Stimulated activated CD4-positive, alpha-beta T cell treated with anti-CD3 and anti-CD28 coated beads, Interleukin-4, amount 100 ng/mL, for 48 hours (primary cell): ENCODE results near the gene SCYL3.
"Not testable (repeated sequence)": the region's sequence is repeated elsewhere in the genome, so short reads cannot be mapped to it uniquely, and the experiment has no call there.

Experiments used
- DNase-seq, 2 donors: peaks; one replicate each; pipeline ENCODE4 v3.0.0-alpha.2; 2020; ENCODE audit warnings: low read depth in 2 of 2

The SCYL3 gene, protein sequence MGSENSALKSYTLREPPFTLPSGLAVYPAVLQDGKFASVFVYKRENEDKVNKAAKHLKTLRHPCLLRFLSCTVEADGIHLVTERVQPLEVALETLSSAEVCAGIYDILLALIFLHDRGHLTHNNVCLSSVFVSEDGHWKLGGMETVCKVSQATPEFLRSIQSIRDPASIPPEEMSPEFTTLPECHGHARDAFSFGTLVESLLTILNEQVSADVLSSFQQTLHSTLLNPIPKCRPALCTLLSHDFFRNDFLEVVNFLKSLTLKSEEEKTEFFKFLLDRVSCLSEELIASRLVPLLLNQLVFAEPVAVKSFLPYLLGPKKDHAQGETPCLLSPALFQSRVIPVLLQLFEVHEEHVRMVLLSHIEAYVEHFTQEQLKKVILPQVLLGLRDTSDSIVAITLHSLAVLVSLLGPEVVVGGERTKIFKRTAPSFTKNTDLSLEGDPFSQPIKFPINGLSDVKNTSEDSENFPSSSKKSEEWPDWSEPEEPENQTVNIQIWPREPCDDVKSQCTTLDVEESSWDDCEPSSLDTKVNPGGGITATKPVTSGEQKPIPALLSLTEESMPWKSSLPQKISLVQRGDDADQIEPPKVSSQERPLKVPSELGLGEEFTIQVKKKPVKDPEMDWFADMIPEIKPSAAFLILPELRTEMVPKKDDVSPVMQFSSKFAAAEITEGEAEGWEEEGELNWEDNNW

DNA sequence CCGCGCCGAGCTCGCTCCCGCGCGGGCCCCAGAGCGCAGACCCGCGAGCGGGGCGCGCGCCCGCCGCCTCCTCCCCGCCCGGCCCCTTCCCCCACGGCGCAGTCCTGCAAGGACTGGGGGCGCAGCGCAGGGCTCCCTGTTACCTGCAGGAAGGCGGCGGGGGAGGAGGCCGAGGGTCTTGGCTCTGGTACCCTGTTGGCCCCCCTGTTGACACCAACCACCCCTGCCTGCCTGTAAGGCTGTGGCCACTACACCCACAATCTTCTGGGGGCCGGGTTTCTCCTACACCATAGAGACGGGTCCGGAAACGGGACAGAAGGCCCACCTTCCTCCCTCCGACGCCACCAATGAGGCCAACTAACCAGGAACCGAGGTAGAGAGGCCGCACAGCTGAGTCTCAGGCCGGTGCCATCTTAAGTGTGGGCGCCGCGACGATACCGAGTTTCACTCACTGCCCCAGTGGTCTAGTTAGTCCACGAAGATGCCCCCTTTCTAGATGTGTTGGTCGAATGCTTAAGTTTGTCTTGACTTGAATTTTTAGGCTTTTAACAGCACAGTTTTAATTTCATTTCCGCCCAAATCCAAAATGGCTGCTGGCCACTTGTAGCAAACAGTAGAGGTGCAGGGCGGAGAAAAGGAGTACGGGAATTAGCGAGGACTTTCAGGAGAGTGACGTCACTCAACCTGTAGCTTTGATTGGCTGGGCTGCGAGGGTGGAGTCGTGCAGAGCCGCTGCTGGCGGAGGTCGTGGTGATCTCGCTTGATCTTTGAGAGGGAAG lies at the start of gene SCYL3:
TSS of gene SCYL3 (minus strand) at position 252 of the 779 bp plus-strand sequence. CDS start 5,056 bp downstream, outside the sequence.
- DNase-seq: peak; percentile 70 to 86

DNA sequence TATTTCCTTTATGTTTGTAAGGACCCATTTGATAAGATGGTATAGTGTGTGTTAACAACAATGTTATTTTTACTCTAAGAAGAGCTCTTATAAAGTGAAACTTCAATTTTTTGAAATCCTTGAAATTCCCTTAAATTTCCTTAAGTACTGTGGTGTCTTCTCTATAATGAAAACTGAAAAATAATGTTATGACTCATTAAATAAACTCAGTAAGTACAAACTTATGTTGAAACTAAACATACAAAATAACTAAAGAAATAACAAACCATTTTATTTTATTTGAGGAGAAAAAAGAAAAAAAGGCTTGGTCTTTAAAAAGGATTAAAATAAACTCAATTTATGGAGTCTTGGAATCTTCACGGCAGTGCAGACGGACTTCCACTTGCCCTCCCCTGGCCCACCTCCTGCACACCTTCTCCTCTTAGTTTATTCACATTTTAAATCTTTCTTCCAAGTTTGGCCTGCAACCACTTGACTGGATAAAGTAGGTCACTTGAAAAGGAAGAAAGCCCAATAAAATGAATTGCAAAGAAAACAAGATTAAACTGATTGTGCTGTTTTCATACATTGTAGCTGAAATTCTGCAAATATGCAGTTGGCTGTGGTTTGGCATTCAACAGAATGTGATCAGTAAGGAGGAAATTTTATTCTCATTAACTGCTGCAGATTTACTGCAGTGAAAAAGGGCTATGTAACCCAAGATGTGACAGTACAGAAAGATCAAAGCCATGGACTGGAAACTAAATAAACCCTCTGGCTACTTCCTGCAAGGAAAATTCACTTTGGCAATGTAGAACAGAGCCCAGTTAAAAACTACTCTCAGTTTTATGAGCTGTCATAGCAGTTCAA lies 48.5 kb upstream of the SCYL3 start:
- no peak for DNase-seq

DNA sequence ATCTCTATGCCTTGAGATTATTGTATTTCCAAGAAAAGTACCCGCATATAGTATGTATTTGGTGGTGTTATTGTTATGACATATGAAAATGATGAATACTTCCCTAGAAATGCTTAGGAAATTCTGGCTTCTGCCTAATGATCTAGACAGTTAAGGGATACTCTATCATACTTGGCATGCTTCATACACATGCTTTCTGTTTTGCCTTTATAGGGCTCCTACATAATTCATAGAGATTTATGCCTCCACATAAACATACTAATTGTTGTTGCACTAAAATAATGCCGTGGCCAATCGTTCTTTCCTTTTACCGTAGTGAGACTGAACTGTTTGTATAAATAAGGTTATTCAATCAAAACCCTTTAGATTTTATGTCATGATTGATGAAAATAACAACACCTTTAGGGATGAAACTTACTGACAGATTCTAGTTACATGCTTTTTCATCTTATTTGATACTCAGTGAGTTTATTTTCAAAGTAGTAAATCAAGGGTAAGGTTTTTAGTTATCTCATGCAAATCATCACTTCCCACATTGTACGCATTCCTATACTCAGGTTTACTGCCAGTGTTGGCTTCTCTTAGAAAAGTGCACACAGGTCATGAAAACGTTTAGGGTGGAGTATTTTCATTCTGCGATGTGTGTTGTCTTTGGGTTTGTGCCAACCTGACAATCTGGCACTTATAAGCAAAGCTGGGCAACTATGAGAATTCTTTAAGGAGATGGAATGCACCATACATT lies 40.5 kb upstream of the SCYL3 start:
- DNase-seq: no peak

DNA sequence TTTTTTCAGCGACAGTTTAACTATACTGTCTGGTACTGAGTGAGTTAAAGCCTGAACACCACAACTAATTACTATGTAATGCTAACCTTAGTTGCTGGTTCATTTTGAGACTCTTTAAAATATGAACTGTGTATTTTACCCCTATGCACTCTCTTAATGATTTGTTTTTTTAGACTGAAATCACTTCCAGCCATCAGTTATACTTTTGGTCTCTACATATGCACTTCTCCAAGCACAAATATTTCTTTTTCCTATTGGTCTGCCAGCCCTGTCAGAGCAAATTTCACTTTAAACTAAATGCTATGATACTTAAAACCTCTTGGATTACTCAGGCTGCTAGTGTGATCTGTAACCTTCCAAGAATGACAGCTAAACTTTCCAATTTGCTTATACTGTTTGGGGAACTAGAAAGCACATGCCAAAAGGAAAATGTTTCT lies 38.1 kb upstream of the SCYL3 start:
- DNase-seq: no peak

DNA sequence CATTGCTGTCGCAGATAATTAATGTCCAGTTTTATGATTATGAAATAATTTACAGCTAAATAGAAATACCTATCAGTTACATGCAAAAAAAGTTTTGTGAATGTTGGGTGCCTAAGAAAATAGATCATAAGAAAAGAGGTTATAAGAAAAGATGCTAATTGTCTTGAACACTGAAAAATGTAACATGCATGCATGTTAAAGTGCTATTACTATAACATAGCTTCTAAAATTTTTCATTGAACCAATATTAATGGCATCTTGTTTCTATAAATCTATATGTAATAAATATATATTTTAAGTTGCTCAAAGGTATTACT lies 35.5 kb upstream of the SCYL3 start:
- no peak for DNase-seq

DNA sequence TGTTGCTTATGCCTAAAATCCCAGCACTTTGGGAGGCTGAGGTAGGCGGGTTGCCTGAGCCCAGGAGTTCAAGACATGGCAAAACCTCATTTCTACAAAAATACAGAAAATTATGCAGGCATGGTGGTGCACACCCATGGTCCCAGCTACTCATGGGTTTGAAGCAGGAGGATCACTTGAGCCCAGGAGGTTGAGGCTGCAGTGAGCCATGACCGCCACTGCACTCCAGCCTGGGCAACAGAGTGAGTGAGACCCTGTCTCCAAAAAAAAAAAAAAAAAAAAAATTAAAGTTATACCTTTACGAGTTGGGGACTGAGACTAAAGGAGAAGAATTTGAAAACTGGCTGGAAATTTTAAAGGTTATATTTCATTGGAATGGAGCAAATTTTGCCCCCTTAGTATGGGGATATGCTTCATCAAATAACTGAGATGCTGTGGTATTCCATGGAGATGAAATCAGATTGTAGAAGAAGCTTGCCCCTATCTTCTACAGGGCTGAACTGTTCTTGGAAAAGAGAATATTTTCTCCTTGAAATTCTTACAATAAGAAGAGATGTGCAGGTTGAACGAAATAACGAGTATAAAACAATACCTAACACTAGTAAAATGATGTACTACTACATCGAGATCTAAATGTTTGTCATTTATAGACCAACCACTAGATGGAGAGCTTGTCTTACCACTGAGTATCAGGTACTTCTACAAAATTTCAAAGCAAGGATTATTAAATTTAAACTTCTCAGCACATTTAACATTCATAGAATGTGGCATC lies 34.9 kb upstream of the SCYL3 start:
- DNase-seq: no peak

DNA sequence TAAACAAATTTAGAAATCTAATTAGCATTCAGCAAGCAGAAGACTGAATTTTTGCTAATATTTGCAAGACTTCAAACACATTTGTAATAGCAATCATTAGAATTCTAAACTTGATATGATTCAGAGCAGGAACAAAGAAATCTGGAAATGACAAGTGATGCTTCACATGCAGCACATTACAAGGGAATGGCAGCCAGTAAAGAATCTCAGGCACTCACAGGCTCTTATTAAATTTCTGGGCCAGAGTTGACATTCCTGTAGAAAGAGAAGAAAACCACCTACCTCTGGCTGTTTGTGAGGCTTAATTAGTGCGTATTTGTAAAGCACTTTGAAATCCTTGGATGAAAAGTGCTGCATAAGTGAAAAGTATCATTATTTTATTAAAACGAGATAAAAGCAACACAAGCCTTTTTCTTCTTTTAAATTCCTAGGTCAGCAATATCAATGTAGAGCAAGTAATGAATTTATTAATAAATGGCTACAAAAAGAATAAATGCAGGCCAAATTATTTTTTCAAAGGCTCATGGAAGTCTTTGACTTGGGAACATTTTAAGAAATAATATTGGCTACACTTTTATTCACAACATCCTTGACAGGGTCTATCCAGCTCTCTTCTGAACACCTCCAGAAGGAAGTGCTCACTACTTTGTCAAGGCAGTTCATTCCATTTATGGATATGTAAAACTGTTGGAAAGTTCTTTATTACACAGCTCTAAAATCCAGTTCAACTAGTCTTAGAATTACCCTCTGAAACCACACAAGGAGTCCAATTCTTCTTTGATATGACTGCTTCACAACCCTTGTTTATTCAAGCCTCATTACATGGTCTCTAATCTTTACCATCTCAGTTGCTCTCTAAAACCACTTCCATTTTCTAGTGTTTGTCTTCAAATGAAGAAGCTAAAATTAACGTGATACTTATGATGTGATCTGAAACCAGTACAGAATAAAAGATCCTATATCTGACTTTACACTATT lies 32.1 kb upstream of the SCYL3 start:
- no peak for DNase-seq

DNA sequence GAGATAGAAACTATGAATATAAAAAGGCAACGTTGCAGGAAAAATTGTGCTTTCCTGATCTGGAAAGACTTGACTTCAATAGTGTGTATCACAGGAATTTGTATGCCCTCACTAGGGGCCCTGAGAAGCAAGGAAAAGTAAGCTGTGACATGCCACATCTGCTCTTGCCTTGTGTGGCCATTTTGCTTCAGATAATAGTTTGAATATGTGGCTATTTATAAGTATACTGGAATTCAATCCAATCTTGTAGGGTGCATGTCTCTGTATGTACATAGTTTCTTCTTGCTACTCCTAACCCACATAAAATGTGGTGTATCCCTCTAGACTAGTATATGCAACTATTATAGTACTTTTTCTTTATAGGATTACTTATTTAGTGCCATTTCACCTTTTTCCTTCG lies 31.1 kb upstream of the SCYL3 start:
- DNase-seq: no peak

DNA sequence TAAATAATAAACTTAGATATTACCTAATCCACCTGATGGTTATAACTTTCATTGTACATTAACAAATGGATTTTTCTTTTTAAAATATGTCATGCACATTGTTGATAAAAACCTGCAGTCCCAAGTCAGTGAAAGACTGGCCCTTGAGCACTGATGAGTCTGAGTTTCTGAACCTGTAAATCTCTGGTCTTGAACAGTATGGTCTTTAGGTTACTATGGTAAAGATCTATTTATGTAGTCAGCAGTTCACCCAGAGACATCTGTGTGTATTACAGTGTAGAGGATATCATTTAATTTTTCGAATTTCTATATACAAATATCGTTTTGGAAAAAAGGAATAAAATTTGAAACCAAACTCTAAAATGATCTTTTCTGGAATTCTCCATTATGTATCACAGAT lies 30.4 kb upstream of the SCYL3 start:
- DNase-seq: no peak

DNA sequence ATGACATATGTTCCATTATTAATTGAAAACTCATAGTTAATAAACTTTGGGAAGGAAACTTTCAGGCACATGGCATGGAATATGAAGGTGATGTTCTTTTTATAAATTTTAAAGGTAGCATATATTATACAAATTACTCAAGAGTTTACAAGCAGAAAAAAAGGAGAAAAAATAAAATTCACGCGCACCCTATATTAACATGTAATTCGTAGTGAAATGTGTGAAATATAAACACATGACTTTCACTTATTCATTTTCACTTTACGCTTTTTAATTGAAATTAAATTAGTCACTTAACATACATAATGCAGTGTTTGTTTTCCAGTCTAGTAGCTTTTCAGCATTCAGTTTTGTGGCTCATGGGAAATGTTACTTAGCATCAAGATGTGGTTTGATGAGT lies 27.4 kb upstream of the SCYL3 start:
- no peak for DNase-seq

DNA sequence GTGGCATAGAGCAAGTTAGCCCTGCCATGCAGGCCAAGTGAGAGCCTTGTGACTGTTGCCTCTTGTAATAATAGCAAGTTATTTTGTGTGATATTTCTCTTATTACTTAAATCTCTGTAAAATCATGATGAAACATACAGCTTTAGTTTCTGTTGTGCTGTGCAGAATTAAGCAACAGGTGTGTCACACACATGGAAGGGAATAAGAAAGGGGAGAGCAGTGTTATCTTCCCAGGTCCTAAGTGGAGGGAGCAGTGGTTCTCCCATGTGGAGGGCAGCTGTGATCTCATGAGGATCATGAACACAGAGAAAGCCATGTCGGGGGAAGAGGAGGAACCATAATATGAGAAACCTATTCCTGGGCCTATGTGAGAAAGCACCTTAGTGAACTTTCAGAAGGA lies 25.2 kb upstream of the SCYL3 start:
- no peak for DNase-seq

DNA sequence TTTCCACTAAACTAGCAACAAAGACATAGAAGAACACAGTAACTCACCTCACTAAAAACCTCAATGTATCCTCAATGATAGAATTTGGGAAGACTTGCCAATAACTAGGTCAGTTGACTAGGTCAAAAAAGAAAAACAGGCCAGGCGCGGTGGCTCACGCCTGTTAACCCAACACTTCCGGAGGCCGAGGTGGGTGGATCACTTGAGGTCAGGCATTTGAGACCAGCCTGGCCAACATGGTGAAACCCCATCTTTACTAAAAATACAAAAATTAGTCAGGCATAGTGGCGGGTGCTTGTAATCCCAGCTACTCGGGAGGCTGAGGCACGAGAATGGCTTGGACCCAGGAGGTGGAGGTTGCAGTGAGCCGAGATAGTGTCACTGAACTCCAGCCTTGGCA lies 24.5 kb upstream of the SCYL3 start:
- DNase-seq: not testable (repeated sequence)

DNA sequence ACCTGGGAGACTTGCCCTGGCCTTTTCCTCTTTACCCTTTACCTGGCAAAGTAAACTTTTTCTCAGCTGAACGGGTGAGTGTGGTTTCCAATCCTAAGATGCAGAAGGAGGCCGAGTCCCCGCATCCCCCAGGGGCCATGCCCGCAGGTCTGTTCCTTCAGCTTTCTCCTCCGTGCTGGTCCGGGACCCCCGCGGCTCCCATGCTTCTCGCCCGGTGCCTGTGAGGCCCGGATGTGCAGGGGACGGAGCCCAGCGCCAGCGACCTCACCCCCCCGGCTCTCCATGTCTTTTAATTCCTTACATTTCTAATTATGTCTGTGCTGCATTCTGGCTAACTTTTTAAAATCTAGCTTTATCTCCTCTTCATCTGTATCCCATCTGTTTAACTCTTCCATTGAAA lies 21.5 kb upstream of the SCYL3 start:
- no peak for DNase-seq

DNA sequence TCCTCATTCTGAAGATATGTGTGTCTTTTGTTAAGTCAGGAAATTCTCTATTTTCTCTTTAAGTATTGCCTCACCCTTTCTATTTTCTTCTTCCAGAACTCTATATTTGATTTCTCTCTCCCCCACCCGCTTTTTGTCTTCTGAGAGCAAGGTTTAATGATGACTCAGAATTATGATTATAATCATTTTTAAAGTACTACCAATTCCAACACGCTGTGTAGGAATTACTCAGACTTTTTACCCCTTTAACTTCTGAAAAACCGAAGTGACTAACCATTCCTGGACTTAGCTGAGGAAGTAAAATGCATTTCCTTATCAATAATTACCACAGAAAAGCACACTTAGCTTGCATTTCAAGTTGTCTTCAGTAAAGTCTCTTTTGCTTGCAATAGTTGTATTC lies 20.8 kb upstream of the SCYL3 start:
- no peak for DNase-seq

DNA sequence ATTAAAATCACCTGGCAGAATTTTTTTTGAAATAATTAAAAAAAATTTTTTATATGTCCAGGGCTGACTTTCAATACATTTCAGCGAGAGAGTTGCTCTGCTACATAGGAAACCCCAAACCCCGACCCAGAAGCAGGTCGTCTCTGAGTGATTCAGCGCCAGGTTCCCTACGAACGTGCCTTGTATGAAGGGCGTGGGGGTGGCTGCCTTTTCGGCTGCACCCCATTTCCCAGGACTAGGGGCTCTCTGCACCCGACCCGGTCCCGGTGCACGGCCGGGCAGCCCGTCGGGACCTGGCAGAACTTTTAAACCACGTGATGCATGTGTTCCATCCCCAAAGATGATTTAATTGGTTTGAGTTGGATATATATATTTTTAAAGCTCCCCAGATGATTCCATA lies 15.8 kb upstream of the SCYL3 start:
- DNase-seq: no peak

DNA sequence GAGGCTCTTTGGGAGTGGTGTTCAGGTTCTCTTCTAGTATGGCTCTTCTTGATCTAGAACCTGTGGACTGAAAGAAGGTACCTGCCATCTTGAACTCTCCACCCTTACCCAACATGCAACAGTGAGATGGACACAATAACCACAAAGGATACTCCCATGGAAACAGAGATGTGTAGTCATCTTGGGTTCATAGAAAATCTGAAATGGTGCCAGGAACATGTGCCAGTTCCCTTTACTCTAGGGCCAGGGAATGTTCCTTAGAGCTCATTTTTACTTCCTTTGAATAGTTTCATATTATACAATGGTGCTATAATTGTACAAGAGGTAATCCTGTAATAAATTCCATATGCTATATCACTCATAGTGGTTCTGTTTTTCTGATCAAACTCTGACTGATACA lies 13.2 kb upstream of the SCYL3 start:
- no peak for DNase-seq

DNA sequence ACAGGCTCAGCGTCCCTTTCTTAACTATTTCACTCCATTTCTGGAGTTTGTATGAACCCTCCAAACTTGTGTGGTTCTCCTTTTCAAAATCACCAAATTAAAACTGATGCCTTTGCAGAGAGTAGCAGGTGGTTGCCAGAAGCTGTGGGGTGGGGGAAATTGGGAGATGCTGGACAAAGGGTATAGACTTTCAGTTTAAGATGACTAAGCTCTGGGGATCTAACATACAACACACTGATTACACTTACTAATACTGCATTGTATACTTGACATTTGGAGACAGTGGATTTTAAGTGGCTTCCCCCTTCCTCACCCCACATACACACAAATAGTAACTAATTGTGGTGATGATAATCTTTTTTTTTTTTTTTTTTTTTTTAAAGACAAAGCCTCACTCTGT lies 11.1 kb upstream of the SCYL3 start:
- no peak for DNase-seq

DNA sequence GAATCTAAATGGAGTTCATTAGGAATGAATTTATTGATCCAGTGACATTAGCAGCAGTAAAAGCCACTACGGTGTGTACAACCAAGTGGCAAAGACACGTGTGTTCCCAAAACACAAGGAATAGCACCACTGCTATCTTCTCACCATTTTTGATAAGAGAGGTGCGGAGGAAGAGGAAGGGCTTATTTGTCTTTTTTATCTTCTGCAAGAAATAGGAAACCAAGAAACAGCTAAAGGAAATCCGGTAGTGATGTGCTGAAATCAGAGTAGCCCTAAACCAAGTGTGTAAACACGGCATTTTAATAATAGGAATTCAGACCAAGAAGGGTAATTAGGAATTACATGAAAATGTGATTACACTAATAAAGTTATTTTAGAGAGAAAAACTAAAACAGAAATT lies 9.1 kb upstream of the SCYL3 start:
- no peak for DNase-seq

DNA sequence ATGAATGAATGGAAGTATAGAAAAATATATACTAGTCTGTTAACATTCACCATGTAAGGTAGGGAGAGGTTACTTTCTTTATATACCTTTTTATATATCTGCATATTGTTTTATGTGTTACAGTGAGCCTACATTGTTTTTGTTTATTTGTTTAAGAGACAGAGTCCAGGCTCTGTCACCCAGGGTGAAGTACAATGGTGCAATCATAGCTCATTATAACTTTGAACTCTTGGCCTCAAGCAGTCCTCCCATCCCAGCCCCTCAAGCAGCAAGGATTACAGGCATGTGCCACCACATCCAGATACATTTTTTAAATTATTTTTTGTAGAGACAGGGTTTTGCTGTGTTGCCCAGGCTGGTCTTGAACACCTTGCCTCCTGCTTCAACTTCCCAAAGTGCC lies 7.4 kb upstream of the SCYL3 start:
- DNase-seq: no peak
